Activated T-helper 2 cell treated with anti-CD3 and anti-CD28 coated beads, Interferon-gamma antibody, Interleukin-2, Interleukin-4, amounts not matched to agents 10 μg/mL and 5 μg/mL and 100 μg/mL, durations not matched to agents 14 hours and 24 hours and 36 hours (primary cell): Measurements from ENCODE around the gene SP1. TPM values are rescaled to one million over a fixed set of nuclear protein-coding genes. Genes with fewer than 3 reads are reported as not detected.

Source experiments
- DNase-seq: peaks from one replicate; pipeline ENCODE4 v3.0.0; 2021; ENCODE audit warnings: low spot score
- H3K27ac Mint-ChIP-seq: one replicate; pipeline ENCODE4 v1.8.0; 2021; ENCODE audit warnings: mixed read lengths
- H3K27me3 Mint-ChIP-seq: one replicate; pipeline ENCODE4 v1.8.0; 2021; ENCODE audit warnings: low read depth, mixed read lengths
- H3K36me3 Mint-ChIP-seq: one replicate; pipeline ENCODE4 v1.8.0; 2021; ENCODE audit warnings: low read depth, mixed read lengths
- H3K4me1 Mint-ChIP-seq: one replicate; pipeline ENCODE4 v1.8.0; 2021; ENCODE audit warnings: low read depth, mixed read lengths
- H3K4me3 Mint-ChIP-seq: one replicate; pipeline ENCODE4 v1.8.0; 2021; ENCODE audit warnings: low read depth, mild to moderate bottlenecking, moderate library complexity, mixed read lengths
- H3K9me3 Mint-ChIP-seq: one replicate; pipeline ENCODE4 v1.8.0; 2021; ENCODE audit warnings: mixed read lengths
- intact Hi-C: fragments of 100-400 bp; cut with micrococcal nuclease; formaldehyde crosslinking; loops from one replicate; pipeline ENCODE4 v1.15.1; 2023
- total RNA-seq: library from RNA; stranded (reverse); gene quantifications from 2 replicates; pipeline ENCODE4 v1.2.3, GENCODE V29; 2022

SP1 gene
- total RNA-seq, 1 donor from 2014 or later = 66.4 TPM

GRCh38 chr12:53465679-53466078 is 85.7 kb downstream of the SP1 start:
- peaks cover 96% of the 10 kb centered on the region for H3K36me3 Mint-ChIP-seq
- H3K4me3 Mint-ChIP-seq = no peak overlapping the region
- no peak overlapping the region for H3K27ac Mint-ChIP-seq

More at GRCh38 chr12:53465679-53466078, 85.7 kb downstream of the SP1 start:
- intact Hi-C loops = no loop called here
- no peaks in the 10 kb centered on the region for H3K27me3 Mint-ChIP-seq
- DNase-seq = no peak
- peaks cover 16% of the 10 kb centered on the region for H3K4me1 Mint-ChIP-seq
- H3K9me3 Mint-ChIP-seq = no peaks in the 10 kb centered on the region

Other genes starting within 250 kb of the SP1 start
- gene ZNF740, start 199.5 kb upstream of the SP1 start, total RNA-seq = 44.9 and 45.5 TPM in 2 replicates
- 20.2 TPM in 2 replicates for gene CSAD, start 199.3 kb upstream of the SP1 start, total RNA-seq
- gene ITGB7, start 172.9 kb upstream of the SP1 start, total RNA-seq = 200 and 208 TPM in 2 replicates
- gene RARG, start 148.0 kb upstream of the SP1 start, total RNA-seq = 38.5 and 40.1 TPM in 2 replicates
- gene ESPL1, start 111.9 kb upstream of the SP1 start, total RNA-seq = 72.6 and 75.3 TPM in 2 replicates
- gene PFDN5, start 84.6 kb upstream of the SP1 start, total RNA-seq = 321 and 326 TPM in 2 replicates
- gene MYG1, start 80.5 kb upstream of the SP1 start, total RNA-seq = 87.2 and 99.0 TPM in 2 replicates
- 83.7 and 85.4 TPM in 2 replicates for gene AAAS, start 58.6 kb upstream of the SP1 start, total RNA-seq
- gene SP7, start 43.8 kb upstream of the SP1 start, total RNA-seq = 0.11 TPM in 1 of 2 replicates, not detected in the other
- not detected in 2 replicates for gene AMHR2, start 43.7 kb downstream of the SP1 start, total RNA-seq
- 178 and 198 TPM in 2 replicates for gene PRR13, start 61.6 kb downstream of the SP1 start, total RNA-seq
- 985 and 1,001 TPM in 2 replicates for gene PCBP2, start 71.9 kb downstream of the SP1 start, total RNA-seq
- 14.4 and 14.7 TPM in 2 replicates for gene MAP3K12, start 119.3 kb downstream of the SP1 start, total RNA-seq
- 43.9 and 47.0 TPM in 2 replicates for gene TARBP2, start 121.1 kb downstream of the SP1 start, total RNA-seq
- gene NPFF, start 127.3 kb downstream of the SP1 start, total RNA-seq = not detected in 2 replicates
- 28.0 and 32.0 TPM in 2 replicates for gene ATF7, start 246.2 kb downstream of the SP1 start, total RNA-seq